T-helper 1 cell treated with Interleukin-12 subunit alpha and Interleukin-12 subunit beta and Interleukin-4 antibody, amounts not matched to agents 30 μg/mL and 1 μg/mL, for 36 hours (primary cell): ENCODE results near the gene LDLR.
"Not testable (repeated sequence)": the region's sequence is repeated elsewhere in the genome, so short reads cannot be mapped to it uniquely, and the experiment has no call there.

Source experiments
- H3K27ac Mint-ChIP-seq: one replicate; pipeline ENCODE4 v1.8.0; 2021; ENCODE audit warnings: mild to moderate bottlenecking, mixed read lengths
- H3K27me3 Mint-ChIP-seq: one replicate; pipeline ENCODE4 v1.8.0; 2021; ENCODE audit warnings: low read depth, mixed read lengths
- H3K36me3 Mint-ChIP-seq: one replicate; pipeline ENCODE4 v1.8.0; 2021; ENCODE audit warnings: low read depth, mixed read lengths
- H3K4me1 Mint-ChIP-seq: one replicate; pipeline ENCODE4 v1.8.0; 2021; ENCODE audit warnings: low read depth, mixed read lengths
- H3K4me3 Mint-ChIP-seq: one replicate; pipeline ENCODE4 v1.8.0; 2021; ENCODE audit warnings: mild to moderate bottlenecking, moderate library complexity, mixed read lengths
- H3K9me3 Mint-ChIP-seq: one replicate; pipeline ENCODE4 v1.8.0; 2021; ENCODE audit warnings: mixed read lengths

LDLR gene

GRCh38 chr19:11174336-11174735, 85.1 kb downstream of the LDLR start:
- no peaks in the 10 kb centered on the region for H3K36me3 Mint-ChIP-seq
- no peaks in the 10 kb centered on the region for H3K4me1 Mint-ChIP-seq
- H3K27me3 Mint-ChIP-seq, result no peaks in the 10 kb centered on the region
- H3K9me3 Mint-ChIP-seq, result no peaks in the 10 kb centered on the region
- no peak overlapping the region for H3K27ac Mint-ChIP-seq
- no peak overlapping the region for H3K4me3 Mint-ChIP-seq

GRCh38 chr19:11175920-11176319, 86.7 kb downstream of the LDLR start:
- Mint-ChIP-seq H3K36me3 (no peaks in the 10 kb centered on the region), H3K4me1 (peaks cover 2% of the 10 kb centered on the region), H3K4me3 (no peak overlapping the region), H3K9me3 (no peaks in the 10 kb centered on the region), H3K27ac (no peak overlapping the region), H3K27me3 (no peaks in the 10 kb centered on the region)

- Mint-ChIP-seq H3K4me1 (peaks cover 2% of the 10 kb centered on the region), H3K9me3 (no peaks in the 10 kb centered on the region), H3K36me3 (no peaks in the 10 kb centered on the region), H3K27ac (no peak overlapping the region), H3K4me3 (no peak overlapping the region), H3K27me3 (peaks cover 4% of the 10 kb centered on the region)
These were observed 87.4 kb downstream of the LDLR start for GRCh38 chr19:11176466-11177193.

- H3K4me1 Mint-ChIP-seq, result peaks cover 2% of the 10 kb centered on the region
- H3K36me3 Mint-ChIP-seq, result no peaks in the 10 kb centered on the region
- no peaks in the 10 kb centered on the region for H3K9me3 Mint-ChIP-seq
- no peak overlapping the region for H3K4me3 Mint-ChIP-seq
- H3K27me3 Mint-ChIP-seq, result peaks cover 4% of the 10 kb centered on the region
- H3K27ac Mint-ChIP-seq, result no peak overlapping the region
These were observed 88.3 kb downstream of the LDLR start for GRCh38 chr19:11177592-11177991.

- not testable (repeated sequence) for H3K27me3 Mint-ChIP-seq, H3K4me1 Mint-ChIP-seq, H3K27ac Mint-ChIP-seq, H3K36me3 Mint-ChIP-seq, H3K9me3 Mint-ChIP-seq, H3K4me3 Mint-ChIP-seq
These were observed 89.8 kb downstream of the LDLR start for GRCh38 chr19:11179145-11179465.

- Mint-ChIP-seq H3K4me3 (no peak overlapping the region), H3K27ac (no peak overlapping the region), H3K4me1 (peaks cover 2% of the 10 kb centered on the region)
These were observed 90.5 kb downstream of the LDLR start for GRCh38 chr19:11179716-11180297.

GRCh38 chr19:11180346-11180745, 91.1 kb downstream of the LDLR start:
- Mint-ChIP-seq H3K4me3 (no peak overlapping the region), H3K9me3 (no peaks in the 10 kb centered on the region), H3K27ac (no peak overlapping the region), H3K36me3 (no peaks in the 10 kb centered on the region), H3K27me3 (peaks cover 4% of the 10 kb centered on the region), H3K4me1 (peaks cover 2% of the 10 kb centered on the region)

More at GRCh38 chr19:11179716-11180297, 90.5 kb downstream of the LDLR start:
- Mint-ChIP-seq H3K9me3 (no peaks in the 10 kb centered on the region), H3K27me3 (peaks cover 4% of the 10 kb centered on the region), H3K36me3 (no peaks in the 10 kb centered on the region)

GRCh38 chr19:11180975-11181374, 91.7 kb downstream of the LDLR start:
- H3K36me3 Mint-ChIP-seq, H3K9me3 Mint-ChIP-seq, H3K27me3 Mint-ChIP-seq, H3K4me3 Mint-ChIP-seq, H3K4me1 Mint-ChIP-seq, H3K27ac Mint-ChIP-seq: not testable (repeated sequence)

- H3K9me3 Mint-ChIP-seq, result no peaks in the 10 kb centered on the region
- no peak overlapping the region for H3K4me3 Mint-ChIP-seq
- H3K27me3 Mint-ChIP-seq, result peaks cover 4% of the 10 kb centered on the region
- no peaks in the 10 kb centered on the region for H3K36me3 Mint-ChIP-seq
- peaks cover 2% of the 10 kb centered on the region for H3K4me1 Mint-ChIP-seq
- H3K27ac Mint-ChIP-seq, result no peak overlapping the region
These were observed 92.2 kb downstream of the LDLR start for GRCh38 chr19:11181488-11181887.
